OCI-LY3 (cell line): Measurements from ENCODE around the gene LHFPL2.

Experiments
- H2AFZ ChIP-seq: fragments of 200-600, 300-600 bp; shearing (Covaris generic); 2 replicates; pipeline ENCODE4 v1.6.0; 2014; ENCODE audit warnings: antibody characterized with exemption, low read depth, low read length
- H3K27ac ChIP-seq: fragments of 200-600, 300-600 bp; sonication (generic); 2 replicates; pipeline ENCODE4 v1.5.1; 2014; ENCODE audit warnings: mild to moderate bottlenecking, low read length, moderate library complexity, mixed read lengths
- H3K27me3 ChIP-seq: fragments of 200-600, 300-600 bp; sonication (generic); 2 replicates; pipeline ENCODE4 v1.6.1; 2014; ENCODE audit warnings: low read depth, low read length, mixed read lengths
- H3K36me3 ChIP-seq: fragments of 200-600, 300-600 bp; sonication (generic); replicated peaks from 2 replicates; pipeline ENCODE3; 2014; ENCODE audit warnings: low read depth, low read length, mixed read lengths
- H3K4me1 ChIP-seq: fragments of 300-600, 200-600 bp; sonication (generic); 2 replicates; pipeline ENCODE4 v1.6.1; 2014; ENCODE audit warnings: low read length, mixed read lengths
- H3K4me2 ChIP-seq: fragments of 200-600, 300-600 bp; sonication (generic); 2 replicates; pipeline ENCODE4 v1.6.1; 2014; ENCODE audit warnings: low read length, mixed read lengths
- H3K4me3 ChIP-seq: fragments of 300-600, 200-600 bp; sonication (generic); 2 replicates; pipeline ENCODE4 v1.5.1; 2014; ENCODE audit warnings: antibody characterized with exemption, mild to moderate bottlenecking, low read length, moderate library complexity
- H3K79me2 ChIP-seq: fragments of 300-600, 200-600 bp; shearing (Covaris generic); 2 replicates; pipeline ENCODE4 v1.6.1; 2014; ENCODE audit warnings: mild to moderate bottlenecking, low read length, mixed read lengths
- H3K9ac ChIP-seq: fragments of 300-600, 200-600 bp; shearing (Covaris generic); 2 replicates; pipeline ENCODE4 v1.6.0; 2014; ENCODE audit warnings: mild to moderate bottlenecking, low read length, moderate library complexity
- H3K9me3 ChIP-seq: fragments of 200-600, 300-600 bp; shearing (Covaris generic); 2 replicates; pipeline ENCODE4 v1.6.1; 2014; ENCODE audit warnings: low read length, mixed read lengths; ENCODE audit not compliant: insufficient read depth
- H4K20me1 ChIP-seq: fragments of 200-600, 300-600 bp; sonication (generic); 2 replicates; pipeline ENCODE4 v1.6.1; 2016; ENCODE audit warnings: low read length, mixed read lengths; ENCODE audit not compliant: insufficient read depth
- CTCF ChIP-seq: fragments of 200-600, 300-600 bp; sonication (generic); IDR thresholded peaks from 2 replicates; pipeline ENCODE4 v1.5.1; 2014; ENCODE audit warnings: antibody characterized with exemption, low read length, low read depth
- EZH2phosphoT487 ChIP-seq: fragments of 200-600 bp; shearing (Covaris generic); IDR thresholded peaks from 2 replicates; pipeline ENCODE4 v1.6.1; 2018; ENCODE audit warnings: antibody characterized with exemption, mixed run types, low read depth

Gene LHFPL2

GRCh38 chr5:78653681-78654366 lies 5.3 kb upstream of the LHFPL2 start:
- H3K4me1 ChIP-seq, result no peaks in the 10 kb centered on the region
- no peaks in the 10 kb centered on the region for H3K27me3 ChIP-seq
- H3K4me3 ChIP-seq, result no peak overlapping the region
- H3K9me3 ChIP-seq, result no peaks in the 10 kb centered on the region
- H3K9ac ChIP-seq, result no peak overlapping the region
- no peaks in the 10 kb centered on the region for H3K79me2 ChIP-seq
- no peak overlapping the region for H2AFZ ChIP-seq
- no peak overlapping the region for H3K4me2 ChIP-seq
- H3K36me3 ChIP-seq, result no peaks in the 10 kb centered on the region
- TF ChIP-seq EZH2phosphoT487 (no peak), CTCF (no peak)
- no peak overlapping the region for H3K27ac ChIP-seq
- no peaks in the 10 kb centered on the region for H4K20me1 ChIP-seq

DNA sequence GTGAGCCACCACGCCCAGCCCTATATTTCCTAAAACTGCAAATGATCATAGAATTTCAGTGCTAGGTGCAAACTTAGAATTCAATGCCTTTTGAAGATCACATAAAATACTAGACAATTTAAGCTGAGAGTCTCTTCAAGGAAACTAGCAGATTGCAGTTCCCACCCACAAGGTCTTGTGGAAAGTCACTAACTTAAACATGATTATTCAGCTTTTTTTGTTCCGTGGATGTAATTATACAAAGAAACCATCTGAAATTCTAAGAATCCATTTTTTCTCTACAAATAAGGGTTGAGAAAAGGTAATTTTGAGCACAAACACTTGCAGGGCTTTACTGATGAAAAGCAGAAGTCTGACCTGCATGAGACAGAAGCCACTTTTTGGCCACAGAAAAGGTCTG lies 4.5 kb upstream of the LHFPL2 start:
- Histone ChIP-seq H2AFZ (no peak overlapping the region), H3K9ac (no peak overlapping the region), H3K27ac (no peak overlapping the region), H3K79me2 (no peaks in the 10 kb centered on the region), H3K4me1 (no peaks in the 10 kb centered on the region), H3K4me3 (no peak overlapping the region), H4K20me1 (no peaks in the 10 kb centered on the region), H3K27me3 (no peaks in the 10 kb centered on the region), H3K9me3 (no peaks in the 10 kb centered on the region), H3K4me2 (no peak overlapping the region), H3K36me3 (no peaks in the 10 kb centered on the region)
- no peak for TF ChIP-seq CTCF
- TF ChIP-seq EZH2phosphoT487, result no peak

- no peak overlapping the region for H3K4me3 ChIP-seq
- peaks cover 6% of the 10 kb centered on the region for H3K4me1 ChIP-seq
- no peak for TF ChIP-seq CTCF
- no peak for TF ChIP-seq EZH2phosphoT487
- H2AFZ ChIP-seq, result no peak overlapping the region
- no peaks in the 10 kb centered on the region for H3K9me3 ChIP-seq
- no peak overlapping the region for H3K9ac ChIP-seq
- no peaks in the 10 kb centered on the region for H4K20me1 ChIP-seq
- no peak overlapping the region for H3K27ac ChIP-seq
- H3K36me3 ChIP-seq, result no peaks in the 10 kb centered on the region
- peaks cover 13% of the 10 kb centered on the region for H3K27me3 ChIP-seq
- H3K79me2 ChIP-seq, result no peaks in the 10 kb centered on the region
- no peak overlapping the region for H3K4me2 ChIP-seq
Measured at GRCh38 chr5:78651468-78651867, 2.9 kb upstream of the LHFPL2 start.

GRCh38 chr5:78650531-78650930 lies 2.0 kb upstream of the LHFPL2 start:
- no peak for TF ChIP-seq CTCF
- TF ChIP-seq EZH2phosphoT487, result no peak
- H3K4me1 ChIP-seq, result peaks cover 6% of the 10 kb centered on the region
- no peaks in the 10 kb centered on the region for H3K36me3 ChIP-seq
- H3K9ac ChIP-seq, result no peak overlapping the region
- H2AFZ ChIP-seq, result no peak overlapping the region
- no peak overlapping the region for H3K4me2 ChIP-seq
- no peak overlapping the region for H3K4me3 ChIP-seq
- H3K27ac ChIP-seq, result no peak overlapping the region
- H3K9me3 ChIP-seq, result no peaks in the 10 kb centered on the region
- H4K20me1 ChIP-seq, result no peaks in the 10 kb centered on the region
- H3K79me2 ChIP-seq, result no peaks in the 10 kb centered on the region
- peaks cover 13% of the 10 kb centered on the region for H3K27me3 ChIP-seq
